ENCODE results near the gene GJD2. TPM values are rescaled to one million over a fixed set of nuclear protein-coding genes. Genes with fewer than 3 reads are reported as not detected.

The GJD2 gene
- total RNA-seq, 1 experiment from 2014 or later, result not detected

DNA sequence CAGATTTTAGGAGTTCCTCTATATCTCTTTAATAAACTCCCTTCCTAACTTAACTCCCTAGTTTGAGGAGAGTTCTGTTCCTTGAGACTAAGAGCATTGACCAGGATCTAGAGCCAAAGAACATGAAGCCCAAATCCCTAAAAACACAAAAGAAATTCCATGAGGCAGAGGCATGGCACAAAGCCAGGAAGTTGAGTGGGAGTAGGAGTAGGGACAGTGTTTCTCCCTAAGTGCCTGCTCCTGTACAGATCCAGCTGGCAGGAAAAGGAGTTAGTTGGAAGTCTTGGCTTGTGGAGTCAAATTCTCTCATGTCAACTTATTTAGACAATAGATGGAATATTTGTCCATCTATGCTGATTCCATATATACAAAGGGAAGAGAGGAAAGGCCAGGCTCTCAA is 29.2 kb upstream of the GJD2 start:
- Histone ChIP-seq H3K27ac (ENCODE audit: low read length) (no peak overlapping the region), H3K27me3 (ENCODE audit: control insufficient read depth, insufficient read depth, low read length) (0 out of 2 replicates have a peak, but pooled peaks cover 1% of the 10 kb centered on the region), H3K4me3 (ENCODE audit: low read depth in 2 of 2, low read length in 2 of 2) (no peak overlapping the region), H3K36me3 (ENCODE audit: control insufficient read depth, insufficient read depth, low read length) (no peaks in the 10 kb centered on the region), H3K9me3 (ENCODE audit: control insufficient read depth, insufficient read depth, low read depth, low read length) (no peaks in the 10 kb centered on the region), H3K4me1 (ENCODE audit: control insufficient read depth, insufficient read depth, low read length) (no peaks in the 10 kb centered on the region)
- DNase-seq (ENCODE audit: low read depth, low spot score) (no peak), ATAC-seq (no peak)
- TF ChIP-seq POLR2AphosphoS5 (IDR thresholded peaks at IDR 0.05; ENCODE audit: low read depth, low read length), result no peak
- TF ChIP-seq TCF7L2 (IDR thresholded peaks at IDR 0.05; ENCODE audit: low read depth, low read length), result no peak
- TF ChIP-seq, protein P1, sequence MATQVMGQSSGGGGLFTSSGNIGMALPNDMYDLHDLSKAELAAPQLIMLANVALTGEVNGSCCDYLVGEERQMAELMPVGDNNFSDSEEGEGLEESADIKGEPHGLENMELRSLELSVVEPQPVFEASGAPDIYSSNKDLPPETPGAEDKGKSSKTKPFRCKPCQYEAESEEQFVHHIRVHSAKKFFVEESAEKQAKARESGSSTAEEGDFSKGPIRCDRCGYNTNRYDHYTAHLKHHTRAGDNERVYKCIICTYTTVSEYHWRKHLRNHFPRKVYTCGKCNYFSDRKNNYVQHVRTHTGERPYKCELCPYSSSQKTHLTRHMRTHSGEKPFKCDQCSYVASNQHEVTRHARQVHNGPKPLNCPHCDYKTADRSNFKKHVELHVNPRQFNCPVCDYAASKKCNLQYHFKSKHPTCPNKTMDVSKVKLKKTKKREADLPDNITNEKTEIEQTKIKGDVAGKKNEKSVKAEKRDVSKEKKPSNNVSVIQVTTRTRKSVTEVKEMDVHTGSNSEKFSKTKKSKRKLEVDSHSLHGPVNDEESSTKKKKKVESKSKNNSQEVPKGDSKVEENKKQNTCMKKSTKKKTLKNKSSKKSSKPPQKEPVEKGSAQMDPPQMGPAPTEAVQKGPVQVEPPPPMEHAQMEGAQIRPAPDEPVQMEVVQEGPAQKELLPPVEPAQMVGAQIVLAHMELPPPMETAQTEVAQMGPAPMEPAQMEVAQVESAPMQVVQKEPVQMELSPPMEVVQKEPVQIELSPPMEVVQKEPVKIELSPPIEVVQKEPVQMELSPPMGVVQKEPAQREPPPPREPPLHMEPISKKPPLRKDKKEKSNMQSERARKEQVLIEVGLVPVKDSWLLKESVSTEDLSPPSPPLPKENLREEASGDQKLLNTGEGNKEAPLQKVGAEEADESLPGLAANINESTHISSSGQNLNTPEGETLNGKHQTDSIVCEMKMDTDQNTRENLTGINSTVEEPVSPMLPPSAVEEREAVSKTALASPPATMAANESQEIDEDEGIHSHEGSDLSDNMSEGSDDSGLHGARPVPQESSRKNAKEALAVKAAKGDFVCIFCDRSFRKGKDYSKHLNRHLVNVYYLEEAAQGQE (IDR thresholded peaks at IDR 0.05; ENCODE audit: insufficient read depth in 1 of 2, low read depth in 2 of 2, low read length in 1 of 2), result no peak
- TF ChIP-seq SIN3A (IDR thresholded peaks at IDR 0.05; ENCODE audit: borderline replicate concordance, insufficient read depth, low read depth, low read length), result no peak
- TF ChIP-seq, protein P2, sequence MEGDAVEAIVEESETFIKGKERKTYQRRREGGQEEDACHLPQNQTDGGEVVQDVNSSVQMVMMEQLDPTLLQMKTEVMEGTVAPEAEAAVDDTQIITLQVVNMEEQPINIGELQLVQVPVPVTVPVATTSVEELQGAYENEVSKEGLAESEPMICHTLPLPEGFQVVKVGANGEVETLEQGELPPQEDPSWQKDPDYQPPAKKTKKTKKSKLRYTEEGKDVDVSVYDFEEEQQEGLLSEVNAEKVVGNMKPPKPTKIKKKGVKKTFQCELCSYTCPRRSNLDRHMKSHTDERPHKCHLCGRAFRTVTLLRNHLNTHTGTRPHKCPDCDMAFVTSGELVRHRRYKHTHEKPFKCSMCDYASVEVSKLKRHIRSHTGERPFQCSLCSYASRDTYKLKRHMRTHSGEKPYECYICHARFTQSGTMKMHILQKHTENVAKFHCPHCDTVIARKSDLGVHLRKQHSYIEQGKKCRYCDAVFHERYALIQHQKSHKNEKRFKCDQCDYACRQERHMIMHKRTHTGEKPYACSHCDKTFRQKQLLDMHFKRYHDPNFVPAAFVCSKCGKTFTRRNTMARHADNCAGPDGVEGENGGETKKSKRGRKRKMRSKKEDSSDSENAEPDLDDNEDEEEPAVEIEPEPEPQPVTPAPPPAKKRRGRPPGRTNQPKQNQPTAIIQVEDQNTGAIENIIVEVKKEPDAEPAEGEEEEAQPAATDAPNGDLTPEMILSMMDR (IDR thresholded peaks at IDR 0.05), result no peak
- in situ Hi-C loops (cut with HindIII; ENCODE audit: low pct_unique_long_range_greater_than_20kb, low sequenced_read_pairs) (no loop called here), intact Hi-C loops (cut with micrococcal nuclease; ENCODE audit: unreplicated experiment) (no loop called here)
- ChIA-PET POLR2A (no interaction called here), CTCF (no interaction called here)
- no TSS peak for BruUV-seq (replicated peaks)

DNA sequence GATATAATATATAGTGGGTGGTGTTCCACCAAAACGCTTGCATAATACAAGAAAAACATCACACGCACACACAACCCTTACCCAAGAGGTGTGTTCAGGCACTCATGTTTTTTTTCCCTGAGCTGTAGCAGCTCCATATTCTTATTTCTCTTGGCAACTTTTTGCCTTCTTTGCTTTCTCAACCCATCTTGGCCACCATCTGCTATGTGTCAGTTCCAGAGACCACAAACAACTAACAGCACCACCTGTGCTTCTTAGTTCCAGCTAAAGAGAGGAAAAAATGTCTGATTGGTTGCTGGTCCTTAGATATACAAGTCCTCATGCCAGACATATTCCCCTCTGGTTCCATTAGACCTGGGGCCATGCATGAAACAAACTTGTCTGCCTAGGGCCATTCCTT is 28.6 kb upstream of the GJD2 start:
- CTCF ChIA-PET, result no interaction called here
- in situ Hi-C loops (cut with HindIII; ENCODE audit: low pct_unique_long_range_greater_than_20kb, low sequenced_read_pairs) (no loop called here), intact Hi-C loops (cut with micrococcal nuclease; ENCODE audit: unreplicated experiment) (no loop called here)
- no peaks in the 10 kb centered on the region for H3K4me1 ChIP-seq (ENCODE audit: control insufficient read depth, insufficient read depth, low read length)
- no peak overlapping the region for H3K27ac ChIP-seq (ENCODE audit: low read length)
- DNase-seq (ENCODE audit: low read depth, low spot score) (no peak), ATAC-seq (no peak)
- POLR2A ChIA-PET, result no interaction called here
- no peaks in the 10 kb centered on the region for H3K36me3 ChIP-seq (ENCODE audit: control insufficient read depth, insufficient read depth, low read length)
- H3K27me3 ChIP-seq (ENCODE audit: control insufficient read depth, insufficient read depth, low read length), result no peaks in the 10 kb centered on the region
- no peak for TF ChIP-seq POLR2AphosphoS5 (IDR thresholded peaks at IDR 0.05; ENCODE audit: low read depth, low read length)
- TF ChIP-seq, protein P1 (IDR thresholded peaks at IDR 0.05; ENCODE audit: insufficient read depth in 1 of 2, low read depth in 2 of 2, low read length in 1 of 2), result no peak
- H3K9me3 ChIP-seq (ENCODE audit: control insufficient read depth, insufficient read depth, low read depth, low read length), result no peaks in the 10 kb centered on the region
- BruUV-seq (replicated peaks), result no TSS peak
- no peak overlapping the region for H3K4me3 ChIP-seq (ENCODE audit: low read depth in 2 of 2, low read length in 2 of 2)

All from Panc1 (cell line).